Measurements from ENCODE around the gene TMEM132D. TPM values are rescaled to one million over a fixed set of nuclear protein-coding genes. Genes with fewer than 3 reads are reported as not detected.

Gene TMEM132D
- polyA plus RNA-seq, 1 experiment = not detected

DNA sequence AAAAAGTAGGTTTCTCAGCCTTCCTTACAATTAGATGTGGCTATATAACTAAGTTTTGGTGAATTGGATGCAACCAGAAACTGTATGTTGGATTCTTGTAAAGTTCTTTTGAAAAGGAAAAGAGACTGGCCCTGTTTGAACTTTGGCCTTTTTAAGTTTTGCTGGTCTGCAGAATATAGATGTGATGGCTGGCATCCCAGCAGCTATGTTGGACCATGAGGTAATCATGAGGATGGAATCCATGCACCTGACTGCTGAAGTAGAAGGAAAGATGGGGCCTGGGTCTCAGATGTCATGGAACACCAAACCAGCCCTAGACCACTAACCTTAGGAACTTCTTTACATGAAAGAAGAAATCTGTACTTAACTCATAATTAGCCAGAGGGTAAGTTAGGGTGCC is 568.1 kb downstream of the TMEM132D start:
- ChIA-PET CTCF (no interaction called here), POLR2A (no interaction called here)
- DNase-seq (ENCODE audit: low read depth, low spot score) = no peak
- H3K9me3 ChIP-seq (ENCODE audit: control insufficient read depth, insufficient read depth, low read length) = peaks cover 39% of the 10 kb centered on the region
- TF ChIP-seq, protein P1, sequence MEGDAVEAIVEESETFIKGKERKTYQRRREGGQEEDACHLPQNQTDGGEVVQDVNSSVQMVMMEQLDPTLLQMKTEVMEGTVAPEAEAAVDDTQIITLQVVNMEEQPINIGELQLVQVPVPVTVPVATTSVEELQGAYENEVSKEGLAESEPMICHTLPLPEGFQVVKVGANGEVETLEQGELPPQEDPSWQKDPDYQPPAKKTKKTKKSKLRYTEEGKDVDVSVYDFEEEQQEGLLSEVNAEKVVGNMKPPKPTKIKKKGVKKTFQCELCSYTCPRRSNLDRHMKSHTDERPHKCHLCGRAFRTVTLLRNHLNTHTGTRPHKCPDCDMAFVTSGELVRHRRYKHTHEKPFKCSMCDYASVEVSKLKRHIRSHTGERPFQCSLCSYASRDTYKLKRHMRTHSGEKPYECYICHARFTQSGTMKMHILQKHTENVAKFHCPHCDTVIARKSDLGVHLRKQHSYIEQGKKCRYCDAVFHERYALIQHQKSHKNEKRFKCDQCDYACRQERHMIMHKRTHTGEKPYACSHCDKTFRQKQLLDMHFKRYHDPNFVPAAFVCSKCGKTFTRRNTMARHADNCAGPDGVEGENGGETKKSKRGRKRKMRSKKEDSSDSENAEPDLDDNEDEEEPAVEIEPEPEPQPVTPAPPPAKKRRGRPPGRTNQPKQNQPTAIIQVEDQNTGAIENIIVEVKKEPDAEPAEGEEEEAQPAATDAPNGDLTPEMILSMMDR (IDR thresholded peaks at IDR 0.05; ENCODE audit: low read depth, low read length) = no peak
- no peaks in the 10 kb centered on the region for H3K27me3 ChIP-seq (ENCODE audit: control insufficient read depth, insufficient read depth, low read length)
- H3K4me3 ChIP-seq (ENCODE audit: low read depth, low read length) = no peak overlapping the region
- H3K27ac ChIP-seq (ENCODE audit: low read depth, low read length) = no peak overlapping the region

DNA sequence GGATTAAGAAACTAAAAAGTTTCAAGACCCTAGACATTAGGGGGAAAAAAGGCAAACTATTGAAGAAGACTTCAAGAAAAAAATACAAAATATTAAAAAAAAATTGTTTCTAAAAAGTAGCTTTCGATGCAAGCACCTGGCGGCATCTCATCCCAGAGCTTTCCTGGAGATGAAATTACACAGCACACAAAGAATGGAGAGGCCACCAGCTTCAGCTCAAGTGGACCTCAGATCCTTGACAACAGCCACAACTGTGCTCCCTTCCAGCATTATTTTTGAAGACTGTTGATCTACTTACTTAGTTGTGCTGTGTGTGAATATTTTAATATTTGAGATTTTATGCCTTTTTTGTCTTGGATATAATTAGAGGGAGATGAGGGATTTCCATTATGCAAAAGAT is 571.5 kb downstream of the TMEM132D start:
- Histone ChIP-seq H3K4me3 (ENCODE audit: low read depth, low read length) (no peak overlapping the region), H3K27ac (ENCODE audit: low read depth, low read length) (no peak overlapping the region), H3K9me3 (ENCODE audit: control insufficient read depth, insufficient read depth, low read length) (peaks cover 40% of the 10 kb centered on the region), H3K27me3 (ENCODE audit: control insufficient read depth, insufficient read depth, low read length) (no peaks in the 10 kb centered on the region)
- TF ChIP-seq, protein P1 (IDR thresholded peaks at IDR 0.05; ENCODE audit: low read depth, low read length) = no peak
- no peak for DNase-seq (ENCODE audit: low read depth, low spot score)
- ChIA-PET POLR2A (no interaction called here), CTCF (no interaction called here)

DNA sequence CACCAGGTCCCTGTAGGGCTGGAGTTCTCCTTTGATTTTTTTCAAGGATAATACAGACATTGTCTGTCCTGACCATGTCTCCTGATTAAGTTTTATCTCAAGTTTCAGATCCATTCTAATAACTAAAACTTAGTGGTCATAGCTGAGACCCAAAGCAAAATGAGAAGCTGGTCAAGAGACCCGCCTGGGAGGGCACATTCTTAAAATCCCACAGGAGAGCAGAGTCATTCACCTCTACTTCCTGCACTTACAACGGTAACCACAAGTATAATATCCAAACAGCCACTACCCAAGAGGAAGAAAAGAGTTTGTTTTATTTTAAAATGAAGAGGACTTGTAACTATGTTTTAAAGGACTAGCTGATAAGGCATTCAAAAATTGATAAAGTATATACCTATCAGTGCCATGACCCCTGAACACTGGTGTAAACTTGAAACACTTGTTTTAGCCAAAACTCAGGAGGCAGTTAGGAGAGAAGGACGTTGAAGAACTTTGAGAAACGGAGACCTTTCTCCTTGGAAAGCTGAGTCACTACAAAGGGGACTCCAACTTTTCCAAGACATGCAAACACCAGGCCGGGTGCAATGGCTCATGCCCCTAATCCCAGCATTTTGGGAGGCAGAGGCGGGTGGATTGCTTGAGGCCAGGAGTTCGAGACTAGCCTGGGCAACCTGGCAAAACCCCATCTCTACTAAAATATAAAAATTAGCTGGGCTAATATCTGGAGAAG is 572.3 kb downstream of the TMEM132D start:
- H3K27ac ChIP-seq (ENCODE audit: low read depth, low read length) = no peak overlapping the region
- H3K9me3 ChIP-seq (ENCODE audit: control insufficient read depth, insufficient read depth, low read length) = peaks cover 37% of the 10 kb centered on the region
- H3K27me3 ChIP-seq (ENCODE audit: control insufficient read depth, insufficient read depth, low read length) = no peaks in the 10 kb centered on the region
- ChIA-PET POLR2A (no interaction called here), CTCF (no interaction called here)
- TF ChIP-seq, protein P1 (IDR thresholded peaks at IDR 0.05; ENCODE audit: low read depth, low read length) = no peak
- no peak overlapping the region for H3K4me3 ChIP-seq (ENCODE audit: low read depth, low read length)
- no peak for DNase-seq (ENCODE audit: low read depth, low spot score)

DNA sequence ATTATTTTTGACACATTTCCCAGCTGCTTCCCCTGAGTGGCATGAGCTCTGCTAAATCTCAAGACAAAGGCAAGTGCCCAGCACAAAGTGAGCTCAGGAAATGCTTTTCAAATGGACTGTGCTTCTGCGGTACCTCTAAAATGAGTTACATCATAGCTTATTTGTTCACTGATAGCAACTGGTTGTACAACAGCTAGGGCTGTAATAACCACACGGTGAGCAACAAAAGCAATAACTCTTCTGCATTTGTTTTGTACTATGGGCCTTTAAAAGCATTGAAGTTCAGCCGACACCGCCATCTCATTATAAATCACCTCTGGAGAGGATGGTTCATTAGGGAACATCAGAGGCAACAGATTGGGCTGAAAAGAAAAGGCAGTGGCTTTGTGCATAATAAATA is 575.6 kb downstream of the TMEM132D start:
- Histone ChIP-seq H3K27me3 (ENCODE audit: control insufficient read depth, insufficient read depth, low read length) (no peaks in the 10 kb centered on the region), H3K9me3 (ENCODE audit: control insufficient read depth, insufficient read depth, low read length) (peaks cover 41% of the 10 kb centered on the region), H3K4me3 (ENCODE audit: low read depth, low read length) (no peak overlapping the region), H3K27ac (ENCODE audit: low read depth, low read length) (no peak overlapping the region)
- CTCF ChIA-PET = no interaction called here
- TF ChIP-seq, protein P1 (IDR thresholded peaks at IDR 0.05; ENCODE audit: low read depth, low read length) = no peak
- POLR2A ChIA-PET = no interaction called here
- DNase-seq (ENCODE audit: low read depth, low spot score) = no peak

DNA sequence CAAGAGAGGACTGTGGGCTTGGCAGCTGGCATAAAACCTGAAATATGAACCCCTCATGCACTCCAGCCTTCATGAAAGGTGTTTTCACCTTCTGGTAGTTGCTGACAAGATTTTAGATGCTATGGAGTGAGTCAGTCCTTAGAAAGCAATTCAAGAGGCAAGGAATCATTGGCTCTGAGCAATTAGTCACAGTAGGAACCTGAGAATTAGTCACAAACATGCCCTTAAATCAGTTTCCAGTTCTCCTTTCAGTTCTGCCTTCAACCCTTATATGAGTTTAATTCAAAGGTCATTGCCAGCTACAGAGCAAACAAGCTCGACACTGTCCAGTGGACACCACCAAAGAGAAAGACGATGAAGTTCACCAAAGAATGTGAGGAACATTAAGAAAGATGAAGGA is 578.3 kb downstream of the TMEM132D start:
- Histone ChIP-seq H3K4me3 (ENCODE audit: low read depth, low read length) (no peak overlapping the region), H3K27me3 (ENCODE audit: control insufficient read depth, insufficient read depth, low read length) (no peaks in the 10 kb centered on the region), H3K9me3 (ENCODE audit: control insufficient read depth, insufficient read depth, low read length) (peaks cover 37% of the 10 kb centered on the region), H3K27ac (ENCODE audit: low read depth, low read length) (no peak overlapping the region)
- POLR2A ChIA-PET = no interaction called here
- TF ChIP-seq, protein P1 (IDR thresholded peaks at IDR 0.05; ENCODE audit: low read depth, low read length) = no peak
- CTCF ChIA-PET = no interaction called here
- DNase-seq (ENCODE audit: low read depth, low spot score) = no peak

All from AG04450 (cell line).